HAP-1 (cell line): Measurements from ENCODE around the gene S100A16.

Experiments used
- DNase-seq, 2 experiments: peaks; one replicate each; pipeline ENCODE4 v3.0.0-alpha.2; 2016 to 2020; ENCODE audit warnings: low spot score in 2 of 2
- H3K27me3 ChIP-seq: fragments of 250-450 bp; sonication (Bioruptor Pico); 2 replicates; pipeline ENCODE4 v1.5.1; 2020; ENCODE audit warnings: low read depth, mild to moderate bottlenecking, moderate library complexity
- H3K36me3 ChIP-seq: fragments of 250-450 bp; sonication (Bioruptor Pico); replicated peaks from 2 replicates; pipeline ENCODE4 v1.5.1; 2020; ENCODE audit warnings: mild to moderate bottlenecking
- H3K4me1 ChIP-seq: fragments of 250-450 bp; sonication (Bioruptor Pico); 2 replicates; pipeline ENCODE4 v1.5.1; 2020; ENCODE audit warnings: mild to moderate bottlenecking
- H3K4me3 ChIP-seq: fragments of 250-450 bp; sonication (Bioruptor Pico); 2 replicates; pipeline ENCODE4 v1.5.1; 2020; ENCODE audit warnings: mild to moderate bottlenecking, moderate library complexity
- H3K9me3 ChIP-seq: fragments of 250-450 bp; sonication (Bioruptor Pico); 2 replicates; pipeline ENCODE4 v1.5.1; 2020; ENCODE audit warnings: mild to moderate bottlenecking, moderate library complexity
- in situ Hi-C: fragments of 300-500 bp; cut with MboI; formaldehyde crosslinking; loops from 3 replicates; pipeline ENCODE4 v1.14.3; 2020; ENCODE audit warnings: low sequenced_read_pairs, inconsistent platforms, mixed read lengths

The S100A16 gene, protein sequence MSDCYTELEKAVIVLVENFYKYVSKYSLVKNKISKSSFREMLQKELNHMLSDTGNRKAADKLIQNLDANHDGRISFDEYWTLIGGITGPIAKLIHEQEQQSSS

DNA sequence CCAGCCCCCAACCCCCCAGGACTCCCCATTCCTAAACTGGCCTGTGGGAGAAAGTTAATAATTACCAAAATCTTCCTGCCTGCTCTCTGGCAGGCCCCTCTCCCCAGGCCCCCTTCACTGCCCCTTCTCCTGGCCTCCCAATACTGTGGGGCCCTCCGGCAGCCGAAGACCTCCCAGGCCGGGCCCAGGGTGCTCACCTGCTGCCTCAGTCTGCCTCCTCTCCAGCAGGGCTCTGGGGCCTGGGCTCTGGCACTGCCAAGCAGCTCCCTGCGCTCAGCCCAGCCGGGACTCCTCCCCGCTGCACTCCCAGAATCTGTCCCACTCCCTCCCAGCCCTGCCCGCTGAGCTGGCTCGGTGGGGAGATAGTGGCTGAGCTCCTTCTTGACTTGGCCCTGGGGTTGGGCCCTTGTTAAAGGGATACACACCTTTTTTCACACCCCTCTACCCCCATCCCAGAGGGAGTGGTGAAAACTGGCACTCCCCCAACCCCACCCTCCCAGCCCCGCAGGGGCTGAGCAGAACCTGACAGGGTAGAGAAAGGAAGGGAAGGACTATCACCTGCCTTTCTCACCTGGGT is at the start of gene S100A16:
Gene S100A16 (minus strand): TSS at position 383 of the 577 bp plus-strand sequence. CDS start 4,986 bp downstream, outside the sequence.
- no peak for DNase-seq
- in situ Hi-C loops = no loop called here

DNA sequence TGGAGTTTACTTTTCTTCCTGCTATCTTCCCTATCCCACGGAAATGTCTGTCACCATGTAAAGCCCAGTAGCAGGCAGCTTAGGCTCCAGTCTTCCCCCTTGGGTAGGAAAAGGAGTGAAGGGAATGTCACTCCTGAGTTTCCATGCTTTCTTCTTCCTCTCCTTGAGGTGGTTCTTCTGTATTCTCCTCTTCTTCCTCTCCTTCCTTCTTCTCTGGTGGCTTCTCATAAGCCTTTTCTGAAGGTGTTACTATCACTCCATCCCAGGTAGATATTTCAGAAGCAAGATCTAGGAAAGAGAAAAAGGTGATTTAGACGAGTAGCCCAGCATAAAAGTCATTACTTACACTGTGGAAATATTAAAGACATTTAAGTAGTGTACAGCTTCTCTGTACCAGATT is 49.3 kb upstream of the S100A16 start:
- in situ Hi-C loops = loop anchor here (25.0 kb wide), 1 partner anchor 600 kb away; the partner anchor contains the start of gene HAX1
- DNase-seq = no peak
- Histone ChIP-seq H3K36me3 (peaks cover 77% of the 10 kb centered on the region), H3K27me3 (no peaks in the 10 kb centered on the region), H3K4me1 (peaks cover 10% of the 10 kb centered on the region), H3K4me3 (no peak overlapping the region), H3K9me3 (no peaks in the 10 kb centered on the region)

More for the DNA sequence above, at the start of gene S100A16:
- Histone ChIP-seq H3K4me3 (no peak within 1 kb of the TSS), H3K4me1 (peaks cover 10% of the 10 kb centered on the region), H3K27me3 (no peaks in the 10 kb centered on the region), H3K9me3 (no peaks in the 10 kb centered on the region), H3K36me3 (no peaks in the 10 kb centered on the region)

DNA sequence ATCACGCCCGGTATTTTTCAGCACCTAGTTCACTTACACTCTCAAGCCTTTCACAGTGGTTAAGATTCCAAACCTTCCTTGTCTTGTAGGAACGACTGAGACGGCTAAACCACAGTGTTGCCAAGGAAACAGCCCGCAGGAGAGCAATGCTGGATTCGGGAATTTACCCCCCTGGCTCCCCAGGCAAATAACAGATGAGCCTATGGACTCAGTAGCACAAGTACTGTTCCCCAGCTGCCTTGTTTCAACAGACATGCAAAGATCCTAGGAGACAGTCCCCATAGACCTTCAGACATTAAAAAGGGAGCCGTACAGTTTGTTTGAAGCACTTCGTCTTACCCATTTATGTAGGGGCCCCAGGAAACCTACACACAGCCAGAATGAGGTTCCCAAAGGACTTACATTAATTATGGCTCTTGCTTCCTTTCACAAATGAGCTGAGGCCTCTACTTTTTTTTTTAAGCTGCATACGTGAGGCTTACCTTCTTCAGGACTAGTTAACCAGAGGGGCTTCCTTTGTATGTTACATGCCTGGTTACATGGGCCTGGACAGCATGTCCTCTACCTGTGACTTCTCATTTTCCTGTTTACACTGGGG is 48.3 kb upstream of the S100A16 start:
- Histone ChIP-seq H3K27me3 (no peaks in the 10 kb centered on the region), H3K36me3 (peaks cover 67% of the 10 kb centered on the region), H3K4me1 (peaks cover 10% of the 10 kb centered on the region), H3K4me3 (no peak overlapping the region), H3K9me3 (no peaks in the 10 kb centered on the region)
- in situ Hi-C loops = loop anchor here (25.0 kb wide), 1 partner anchor 601 kb away; the partner anchor contains the start of gene HAX1
- DNase-seq = no peak

DNA sequence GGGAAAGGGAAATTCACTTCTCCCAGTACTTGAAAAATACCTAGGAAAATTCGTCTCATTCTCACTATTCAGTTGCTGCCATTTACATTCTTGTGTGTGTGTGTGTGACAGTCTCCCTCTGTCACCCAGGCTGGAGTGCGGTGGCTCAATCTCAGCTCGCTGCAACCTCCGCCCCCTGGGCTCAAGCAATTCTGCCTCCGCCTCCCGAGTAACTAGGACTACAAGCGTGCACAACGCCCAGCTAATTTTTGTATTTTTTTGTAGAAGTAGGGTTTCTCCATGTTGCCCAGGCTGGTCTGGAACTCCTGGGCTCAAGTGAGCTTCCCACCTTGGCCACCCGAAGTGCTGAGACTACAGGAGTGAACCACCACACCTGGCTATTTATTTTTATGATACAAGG is 46.7 kb upstream of the S100A16 start:
- peak in 1 of 2 experiments; percentile 37 for DNase-seq
- no peaks in the 10 kb centered on the region for H3K9me3 ChIP-seq
- H3K4me1 ChIP-seq = peaks cover 10% of the 10 kb centered on the region
- no peaks in the 10 kb centered on the region for H3K27me3 ChIP-seq
- in situ Hi-C loops = loop anchor here (25.0 kb wide), 1 partner anchor 603 kb away; the partner anchor contains the start of gene HAX1
- H3K4me3 ChIP-seq = peak overlapping the region; percentile 96
- peaks cover 51% of the 10 kb centered on the region for H3K36me3 ChIP-seq

DNA sequence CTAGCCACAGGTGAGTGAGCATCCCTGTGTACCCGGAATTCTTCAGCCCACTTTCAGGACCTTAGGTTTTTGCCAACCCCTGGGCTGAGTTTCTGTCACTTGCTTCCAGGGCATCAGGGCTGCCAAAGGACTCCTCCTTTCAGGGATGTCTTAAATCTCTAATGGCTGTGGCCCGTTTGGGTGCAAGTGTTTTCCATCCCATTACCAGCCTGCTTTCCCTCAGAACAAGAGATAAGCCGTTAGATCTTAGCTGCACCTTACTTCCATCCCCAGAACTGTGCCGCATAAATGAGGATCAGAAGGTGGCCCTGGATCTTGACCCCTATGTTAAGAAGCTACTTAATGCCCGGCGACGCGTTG is 46.2 kb upstream of the S100A16 start:
- Histone ChIP-seq H3K27me3 (no peaks in the 10 kb centered on the region), H3K36me3 (peaks cover 46% of the 10 kb centered on the region), H3K9me3 (no peaks in the 10 kb centered on the region), H3K4me3 (peak overlapping the region; percentile 96), H3K4me1 (peaks cover 10% of the 10 kb centered on the region)
- no peak for DNase-seq
- in situ Hi-C loops = loop anchor here (25.0 kb wide), 1 partner anchor 603 kb away; the partner anchor contains the start of gene HAX1

DNA sequence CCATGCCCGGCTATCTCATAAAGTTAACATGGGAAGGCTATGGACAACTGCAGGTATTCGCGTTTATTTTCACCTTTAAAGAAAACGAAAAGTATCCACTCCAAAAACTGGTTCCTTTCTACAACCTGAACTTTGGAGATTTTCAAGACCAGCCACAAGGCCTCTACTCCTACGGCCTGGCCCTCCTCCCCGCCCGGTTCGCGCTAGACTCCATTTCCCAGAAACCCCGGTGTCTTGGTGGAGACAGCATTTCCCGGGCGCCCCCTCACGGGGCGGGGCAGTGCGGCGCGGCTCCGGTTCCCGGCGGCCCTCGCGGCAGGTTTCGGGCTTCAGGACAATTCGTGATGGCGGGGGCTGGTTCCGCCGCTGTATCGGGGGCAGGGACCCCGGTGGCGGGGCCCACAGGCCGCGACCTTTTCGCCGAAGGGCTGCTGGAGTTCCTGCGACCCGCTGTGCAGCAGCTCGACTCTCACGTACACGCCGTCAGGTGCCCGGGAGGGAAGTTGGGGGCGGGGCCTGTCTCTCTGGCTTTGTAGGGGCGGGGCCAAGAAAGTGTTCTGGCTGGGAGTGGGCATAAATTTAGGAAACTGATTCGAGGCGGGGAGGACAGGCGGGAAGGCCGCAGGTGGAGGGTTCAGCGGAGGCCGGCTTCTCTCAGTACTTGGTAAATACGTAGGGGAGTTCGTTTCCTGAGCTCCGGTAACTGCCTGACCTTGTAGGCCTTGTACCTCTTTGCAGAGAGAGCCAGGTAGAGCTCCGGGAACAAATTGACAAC is 45.6 kb upstream of the S100A16 start, which contains the start of gene SNAPIN:
Gene SNAPIN (plus strand): TSS at position 304 of the 775 bp plus-strand sequence. CDS start 41 bp downstream, at position 345.
- no peaks in the 10 kb centered on the region for H3K27me3 ChIP-seq
- no peaks in the 10 kb centered on the region for H3K9me3 ChIP-seq
- peaks cover 40% of the 10 kb centered on the region for H3K36me3 ChIP-seq
- peak within 1 kb of the TSS; percentile 96 for H3K4me3 ChIP-seq
- peaks cover 10% of the 10 kb centered on the region for H3K4me1 ChIP-seq
- in situ Hi-C loops = loop anchor here (25.0 kb wide), 1 partner anchor 604 kb away; the partner anchor contains the start of gene HAX1
- DNase-seq = peak; percentile 93 to 96

DNA sequence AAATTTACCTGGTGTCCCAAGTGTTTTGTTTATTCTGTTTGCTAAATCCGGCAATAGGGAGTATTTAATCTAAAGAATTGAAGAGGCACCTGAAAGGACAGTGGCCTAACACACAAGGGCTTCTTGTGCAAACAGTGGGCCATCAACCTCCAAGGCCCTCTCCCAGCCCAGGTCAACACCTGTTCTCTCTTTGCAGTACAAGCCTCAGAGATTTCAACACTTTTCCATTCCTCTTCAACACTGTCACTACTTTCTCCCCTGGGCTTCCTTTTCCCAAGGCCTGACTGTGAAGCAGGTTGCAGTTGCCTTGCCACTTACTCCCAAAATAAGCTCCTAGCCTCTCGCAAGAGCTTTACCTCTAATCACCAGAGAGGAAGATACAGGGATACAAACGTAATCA is 42.4 kb upstream of the S100A16 start:
- Histone ChIP-seq H3K36me3 (peaks cover 11% of the 10 kb centered on the region), H3K4me3 (no peak overlapping the region), H3K27me3 (no peaks in the 10 kb centered on the region), H3K4me1 (peaks cover 10% of the 10 kb centered on the region), H3K9me3 (no peaks in the 10 kb centered on the region)
- in situ Hi-C loops = loop anchor here (25.0 kb wide), 1 partner anchor 607 kb away; the partner anchor contains the start of gene HAX1
- DNase-seq = no peak

DNA sequence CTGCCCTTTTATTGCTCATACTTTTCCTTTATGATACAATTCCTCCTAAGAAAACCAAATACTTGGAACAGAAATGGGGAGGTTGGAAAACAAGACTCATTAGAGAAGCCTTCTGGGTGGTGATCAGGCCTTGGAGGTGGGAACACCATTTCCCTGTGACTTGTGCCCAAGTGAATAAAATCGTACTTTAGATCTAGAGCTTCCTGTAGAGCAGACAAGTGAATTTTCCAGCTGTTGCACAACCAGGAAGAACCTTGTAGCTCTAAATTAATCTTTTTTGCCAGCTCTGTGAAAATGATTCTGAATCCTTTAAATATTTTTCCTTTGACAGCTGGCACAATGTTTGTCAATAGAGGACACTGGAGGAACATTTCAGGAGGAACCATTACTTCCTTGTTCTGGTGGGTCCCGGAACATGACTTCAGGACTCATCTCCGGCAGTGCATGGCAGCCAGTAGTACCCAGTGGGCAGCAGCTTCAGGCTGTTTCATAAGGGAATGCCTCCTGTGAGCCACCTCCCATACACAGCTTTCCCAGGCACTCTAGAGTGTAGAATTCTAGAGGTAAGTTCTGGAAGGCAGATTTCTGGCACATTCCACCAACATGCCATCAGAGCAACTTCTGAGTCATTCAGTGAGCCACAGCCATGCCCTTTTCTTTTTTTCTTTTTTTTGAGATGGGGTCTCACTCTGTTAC is 40.0 kb upstream of the S100A16 start:
- Histone ChIP-seq H3K27me3 (no peaks in the 10 kb centered on the region), H3K9me3 (no peaks in the 10 kb centered on the region)
- in situ Hi-C loops = loop anchor here (25.0 kb wide), 1 partner anchor 609 kb away; the partner anchor contains the start of gene HAX1

DNA sequence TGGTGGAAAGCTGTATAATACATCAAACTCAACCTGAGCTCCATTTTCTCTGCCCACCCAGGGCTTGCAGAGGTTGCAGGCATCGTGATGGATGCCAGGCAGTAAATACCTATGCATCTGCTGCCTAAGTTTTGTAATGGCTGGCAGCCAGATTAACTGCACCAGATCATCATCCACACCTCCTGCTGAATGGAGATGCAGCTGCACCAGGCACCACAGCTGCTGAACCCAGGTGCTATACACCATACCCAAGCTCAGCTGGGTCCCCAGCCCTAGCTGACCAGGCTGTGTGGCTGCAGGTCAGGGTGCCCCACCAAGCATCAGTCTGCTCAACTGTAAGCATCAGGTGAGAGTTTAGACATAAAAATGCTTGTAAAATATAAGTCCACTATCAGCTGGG is 38.8 kb upstream of the S100A16 start:
- Histone ChIP-seq H3K9me3 (no peaks in the 10 kb centered on the region), H3K4me3 (no peak overlapping the region), H3K4me1 (no peaks in the 10 kb centered on the region), H3K36me3 (no peaks in the 10 kb centered on the region), H3K27me3 (no peaks in the 10 kb centered on the region)
- in situ Hi-C loops = loop anchor here (25.0 kb wide), 1 partner anchor 611 kb away; the partner anchor contains the start of gene HAX1
- DNase-seq = no peak

More for the DNA sequence above, 40.0 kb upstream of the S100A16 start:
- H3K36me3 ChIP-seq = no peaks in the 10 kb centered on the region
- no peak overlapping the region for H3K4me3 ChIP-seq
- DNase-seq = no peak
- no peaks in the 10 kb centered on the region for H3K4me1 ChIP-seq

DNA sequence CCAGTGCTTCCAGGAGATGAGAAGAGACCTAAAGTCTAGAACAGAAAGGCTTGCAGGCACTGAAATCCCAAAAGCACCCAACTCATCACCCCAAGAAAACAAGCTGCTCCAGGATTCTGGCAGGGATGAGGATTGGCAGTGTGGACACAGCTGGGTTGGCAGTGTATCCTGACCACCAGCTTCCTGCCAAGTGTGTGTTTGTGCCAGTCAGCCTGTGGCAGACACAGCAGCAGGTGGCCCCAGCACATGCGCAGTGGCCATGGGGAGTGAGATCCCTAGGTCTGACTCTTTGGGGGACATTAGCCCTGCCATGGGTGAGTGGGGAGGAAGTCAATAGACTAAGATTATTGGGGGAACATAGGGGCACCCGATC is 36.9 kb upstream of the S100A16 start:
- in situ Hi-C loops = loop anchor here (25.0 kb wide), 1 partner anchor 612 kb away; the partner anchor contains the start of gene HAX1
- Histone ChIP-seq H3K4me3 (no peak overlapping the region), H3K4me1 (no peaks in the 10 kb centered on the region), H3K27me3 (no peaks in the 10 kb centered on the region), H3K36me3 (peaks cover 16% of the 10 kb centered on the region), H3K9me3 (no peaks in the 10 kb centered on the region)
- no peak for DNase-seq

DNA sequence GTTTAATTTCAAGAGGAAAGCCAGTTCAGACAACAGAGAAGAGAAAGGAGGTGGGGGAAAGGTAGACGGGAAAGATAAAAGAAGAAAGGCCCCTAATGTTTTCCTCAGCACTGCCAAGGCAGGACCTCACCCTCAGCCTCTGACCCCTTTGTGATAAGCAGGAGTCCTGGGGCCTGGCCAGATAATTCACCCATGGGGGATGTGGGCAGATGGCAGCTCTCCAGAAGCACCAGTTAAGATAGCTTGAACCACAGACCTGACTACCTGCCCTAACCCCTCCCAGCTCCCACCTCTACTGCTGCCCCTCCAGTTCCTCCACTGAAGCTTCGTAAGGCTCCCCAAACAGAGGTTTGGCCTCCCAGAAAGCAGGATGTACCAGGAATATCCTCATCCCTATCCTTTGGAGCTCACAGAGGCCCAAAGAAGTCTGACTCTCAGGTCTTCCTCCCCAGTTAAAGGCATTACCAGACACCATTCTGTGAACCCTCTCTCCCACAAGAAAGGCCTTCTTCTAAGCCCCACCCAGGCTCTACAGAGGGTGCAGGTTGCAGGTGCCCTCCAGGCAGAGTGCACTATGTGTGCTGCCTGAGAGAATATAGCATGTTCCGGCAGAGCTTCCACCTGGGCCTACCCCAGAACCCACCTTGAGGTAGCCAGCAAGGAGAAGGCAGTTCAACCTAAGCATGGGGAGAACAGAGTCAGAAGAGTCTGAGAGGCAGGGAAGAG is 36.4 kb upstream of the S100A16 start:
- Histone ChIP-seq H3K4me1 (no peaks in the 10 kb centered on the region), H3K4me3 (no peak overlapping the region), H3K27me3 (no peaks in the 10 kb centered on the region), H3K9me3 (no peaks in the 10 kb centered on the region), H3K36me3 (peaks cover 21% of the 10 kb centered on the region)
- in situ Hi-C loops = no loop called here
- DNase-seq = no peak

DNA sequence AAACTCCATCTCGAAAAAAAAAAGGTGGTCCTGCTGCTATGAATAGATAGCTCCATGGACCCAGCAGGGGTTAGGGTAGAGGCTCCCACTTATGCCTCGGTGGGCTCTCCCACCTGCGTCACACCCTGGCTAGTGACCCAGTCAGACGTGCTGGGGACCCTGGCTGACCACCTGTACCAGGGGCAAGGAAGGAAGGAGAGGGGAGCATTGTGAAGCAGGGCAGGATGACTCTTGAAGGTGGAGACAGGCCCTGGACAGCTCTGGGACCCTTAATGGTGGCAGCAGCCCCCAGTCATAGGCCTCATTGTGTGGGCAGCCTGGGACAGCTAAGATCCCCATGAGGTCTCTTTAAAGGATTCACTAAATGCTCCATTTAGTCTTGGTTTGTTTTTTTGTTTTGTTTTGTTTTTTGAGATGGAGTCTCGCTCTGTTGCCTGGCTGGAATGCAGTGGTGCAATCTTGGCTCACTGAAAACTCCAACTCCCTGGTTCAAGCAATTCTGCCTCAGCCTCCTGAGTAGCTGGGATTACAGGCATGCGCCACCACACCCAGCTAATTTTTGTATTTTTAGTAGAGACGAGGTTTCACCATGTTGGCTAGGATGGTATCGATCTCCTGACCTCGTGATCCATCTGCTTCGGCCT is 35.2 kb upstream of the S100A16 start:
- peaks cover 33% of the 10 kb centered on the region for H3K36me3 ChIP-seq
- H3K27me3 ChIP-seq = no peaks in the 10 kb centered on the region
- in situ Hi-C loops = no loop called here
- DNase-seq = no peak
- H3K4me1 ChIP-seq = no peaks in the 10 kb centered on the region
- H3K9me3 ChIP-seq = no peaks in the 10 kb centered on the region
- no peak overlapping the region for H3K4me3 ChIP-seq
